WTC11 (cell line): ENCODE measurements around the gene KIF6.

Experiments used
- CTCF ChIP-seq: fragments of 200-600 bp; IDR thresholded peaks from 2 replicates; pipeline ENCODE4 v1.8.0; 2022; ENCODE audit warnings: antibody characterized with exemption
- FOXJ3 ChIP-seq: sonication (generic); formaldehyde crosslinking; IDR thresholded peaks from 2 replicates; pipeline ENCODE4 v1.9.0; 2021; ENCODE audit warnings: missing genetic modification reagents, mild to moderate bottlenecking, borderline replicate concordance
- PRDM15 ChIP-seq: sonication (generic); formaldehyde crosslinking; IDR thresholded peaks from 2 replicates; pipeline ENCODE4 v1.8.0; 2022; ENCODE audit warnings: missing genetic modification reagents
- SMAD4 ChIP-seq: sonication (generic); formaldehyde crosslinking; IDR thresholded peaks from 2 replicates; pipeline ENCODE4 v1.8.0; 2022; ENCODE audit warnings: mild to moderate bottlenecking, missing genetic modification reagents
- TCF7 ChIP-seq: sonication (generic); formaldehyde crosslinking; IDR thresholded peaks from 2 replicates; pipeline ENCODE4 v1.8.0; 2022; ENCODE audit warnings: mild to moderate bottlenecking, low read depth, missing genetic modification reagents, moderate library complexity
- ZNF138 ChIP-seq: sonication (generic); formaldehyde crosslinking; conservative IDR thresholded peaks from 2 replicates; pipeline ENCODE4 v1.8.1; 2022; ENCODE audit warnings: mild to moderate bottlenecking, moderate library complexity, missing genetic modification reagents
- TF ChIP-seq, protein P1 (sequence below): sonication (generic); formaldehyde crosslinking; IDR thresholded peaks from 2 replicates; pipeline ENCODE4 v1.8.1; 2023; ENCODE audit warnings: mild to moderate bottlenecking, missing genetic modification reagents

GRCh38 chr6:39517756-39518155 is 207.5 kb downstream of the KIF6 start:
- TF ChIP-seq TCF7: no peak
- TF ChIP-seq ZNF138: no peak
- no peak for TF ChIP-seq CTCF
- TF ChIP-seq SMAD4 (CRISPR knock-in tag): no peak
- TF ChIP-seq FOXJ3 (CRISPR knock-in tag): no peak
- TF ChIP-seq, protein P1, sequence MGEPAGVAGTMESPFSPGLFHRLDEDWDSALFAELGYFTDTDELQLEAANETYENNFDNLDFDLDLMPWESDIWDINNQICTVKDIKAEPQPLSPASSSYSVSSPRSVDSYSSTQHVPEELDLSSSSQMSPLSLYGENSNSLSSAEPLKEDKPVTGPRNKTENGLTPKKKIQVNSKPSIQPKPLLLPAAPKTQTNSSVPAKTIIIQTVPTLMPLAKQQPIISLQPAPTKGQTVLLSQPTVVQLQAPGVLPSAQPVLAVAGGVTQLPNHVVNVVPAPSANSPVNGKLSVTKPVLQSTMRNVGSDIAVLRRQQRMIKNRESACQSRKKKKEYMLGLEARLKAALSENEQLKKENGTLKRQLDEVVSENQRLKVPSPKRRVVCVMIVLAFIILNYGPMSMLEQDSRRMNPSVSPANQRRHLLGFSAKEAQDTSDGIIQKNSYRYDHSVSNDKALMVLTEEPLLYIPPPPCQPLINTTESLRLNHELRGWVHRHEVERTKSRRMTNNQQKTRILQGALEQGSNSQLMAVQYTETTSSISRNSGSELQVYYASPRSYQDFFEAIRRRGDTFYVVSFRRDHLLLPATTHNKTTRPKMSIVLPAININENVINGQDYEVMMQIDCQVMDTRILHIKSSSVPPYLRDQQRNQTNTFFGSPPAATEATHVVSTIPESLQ (CRISPR knock-in tag): no peak
- no peak for TF ChIP-seq PRDM15 (CRISPR knock-in tag)
